Cerebellar nuclear complex (tissue), 1 donor: ENCODE data around the gene GSG1L.
"Not testable (repeated sequence)": the region's sequence is repeated elsewhere in the genome, so short reads cannot be mapped to it uniquely, and the experiment has no call there.

Source experiments
- DNase-seq, 2 experiments: peaks; one replicate each; lab custom pipeline; 2025; lab: John Stamatoyannopoulos, UW

GSG1L gene

DNA sequence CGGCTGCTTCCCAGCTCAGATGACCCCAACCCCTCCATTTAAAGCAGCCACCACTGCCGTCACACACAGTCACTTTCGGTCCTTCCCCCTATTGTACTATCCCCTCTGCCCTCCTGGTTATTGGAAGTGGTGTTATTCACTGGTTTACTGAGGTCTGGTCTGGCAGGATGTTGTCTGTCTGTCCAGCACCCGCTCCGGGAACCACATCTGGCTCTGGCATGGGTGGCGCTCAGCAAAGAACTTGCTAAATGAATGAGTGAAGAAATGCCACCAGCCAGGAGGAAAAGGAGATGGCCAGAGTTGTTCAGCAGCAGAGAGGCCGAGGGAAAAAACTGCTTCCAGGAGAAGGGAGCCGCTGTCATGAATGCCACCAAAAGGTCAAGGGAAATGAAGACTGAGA, 161.6 kb downstream of the GSG1L start:
- no peak for DNase-seq

DNA sequence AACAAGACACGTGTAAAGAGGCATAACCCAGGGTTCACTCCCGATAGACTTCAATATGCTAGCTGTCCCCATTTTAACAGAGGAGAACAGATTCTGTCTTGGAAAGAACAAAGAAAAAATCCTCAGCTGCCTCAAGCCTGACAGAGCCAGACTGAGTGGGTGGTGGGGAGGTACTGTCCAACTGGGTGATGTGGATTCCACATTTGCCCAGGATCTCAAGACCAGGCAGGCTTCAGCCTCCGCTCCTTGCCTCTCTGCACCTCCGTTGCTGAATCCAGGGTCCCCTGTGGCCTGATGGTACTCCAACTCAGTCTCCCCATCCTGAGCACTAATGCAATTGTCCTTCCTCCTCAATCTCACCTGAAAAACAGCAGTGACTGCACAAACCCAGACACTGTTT, 163.8 kb downstream of the GSG1L start:
- DNase-seq, result no peak

DNA sequence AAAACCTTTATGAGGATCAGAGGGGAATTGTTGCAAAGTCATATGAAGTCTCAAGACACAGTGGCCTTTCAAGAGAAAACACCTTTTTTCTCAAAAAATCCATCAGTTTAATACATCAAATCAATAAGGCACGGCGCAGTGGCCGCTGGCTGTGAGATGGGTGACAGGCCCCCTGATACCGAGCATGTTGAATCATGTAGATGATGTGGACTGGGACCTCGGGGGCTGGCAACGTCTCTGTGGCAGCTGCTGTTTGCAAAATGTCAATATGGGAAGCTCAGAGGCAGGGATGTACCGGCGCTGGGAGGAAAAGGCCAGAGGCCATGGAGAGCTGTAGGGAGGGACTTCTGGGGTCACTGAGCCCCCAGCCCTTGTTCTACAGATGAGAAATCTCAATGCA, 169.1 kb downstream of the GSG1L start:
- no peak for DNase-seq

DNA sequence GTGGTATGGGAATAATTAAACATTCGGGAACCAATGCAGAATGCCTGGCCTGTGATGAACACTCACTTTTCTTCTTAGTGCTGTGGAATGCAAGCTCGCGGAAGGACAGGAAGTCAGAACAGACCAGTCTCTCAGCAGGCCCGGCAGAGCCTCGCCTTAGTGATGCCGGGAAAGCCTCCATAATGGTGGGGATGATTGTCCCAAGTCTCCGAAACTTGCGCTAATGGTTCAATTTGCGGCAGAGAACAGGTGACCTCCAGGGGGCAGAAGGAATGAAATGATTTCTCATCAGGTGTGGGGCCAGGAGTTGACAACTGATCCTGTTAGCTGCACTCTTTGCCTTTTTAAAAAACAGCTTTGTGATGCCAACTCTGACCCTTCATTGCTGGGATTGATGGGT, 170.6 kb downstream of the GSG1L start:
- no peak for DNase-seq

DNA sequence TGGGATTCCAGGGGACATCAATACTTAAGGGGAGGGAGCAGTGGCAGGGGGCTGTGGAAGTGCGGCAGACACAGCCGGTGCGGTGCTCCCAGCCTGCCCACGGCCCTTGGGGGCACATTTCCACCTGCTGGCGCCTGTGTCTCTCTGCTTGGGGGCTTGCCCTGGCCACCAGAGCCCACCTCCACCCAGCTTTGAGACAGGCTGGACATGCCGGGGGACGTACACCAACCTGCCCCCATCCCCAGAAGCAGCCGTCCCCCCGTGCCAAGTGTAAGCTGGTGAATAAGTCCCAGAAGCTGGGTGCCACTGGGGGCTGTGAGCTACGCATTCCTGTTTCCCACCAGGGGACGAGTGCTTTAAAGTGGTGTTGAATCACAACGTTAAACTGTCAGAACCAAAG, 172.6 kb downstream of the GSG1L start:
- DNase-seq, result no peak

DNA sequence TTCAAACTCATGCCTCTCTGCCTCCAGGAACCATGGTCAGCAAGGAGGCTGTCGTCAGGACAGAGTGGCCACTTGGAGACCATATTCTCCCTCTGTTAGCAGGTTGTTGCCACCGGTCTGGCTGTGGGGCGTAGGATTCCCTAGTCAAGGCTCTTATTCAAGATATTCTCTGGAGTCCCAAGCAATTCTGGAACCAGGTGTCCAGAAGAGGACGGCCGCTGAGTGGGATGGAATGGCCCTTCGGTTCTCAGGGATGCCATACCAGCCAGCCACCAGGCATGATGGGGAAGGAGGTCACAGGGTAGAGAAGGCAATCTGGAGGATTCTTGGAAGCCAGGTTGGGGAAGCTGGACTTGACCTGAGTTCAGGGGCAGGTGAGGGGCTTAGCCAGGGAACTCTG, 173.5 kb downstream of the GSG1L start:
- DNase-seq, result no peak

DNA sequence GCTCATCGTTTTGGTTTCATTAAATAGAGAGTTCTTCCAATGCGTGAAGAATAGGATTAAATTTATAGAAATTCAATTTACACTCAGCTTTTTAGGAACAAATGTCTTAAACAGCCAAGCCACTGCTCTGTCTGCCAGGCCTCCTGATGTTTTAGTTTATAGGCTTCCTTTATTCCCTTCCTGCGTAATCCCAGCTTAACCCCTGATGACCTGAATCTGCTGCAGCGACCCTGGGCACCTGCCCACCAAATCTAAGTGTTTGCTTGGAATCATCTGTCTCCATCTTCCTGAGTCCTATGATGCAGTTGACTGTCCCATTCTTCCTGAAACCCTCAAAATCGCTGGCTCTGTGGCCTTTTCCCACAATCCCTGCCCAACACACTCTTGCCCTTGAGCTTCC, 179.9 kb downstream of the GSG1L start:
- DNase-seq, result no peak

DNA sequence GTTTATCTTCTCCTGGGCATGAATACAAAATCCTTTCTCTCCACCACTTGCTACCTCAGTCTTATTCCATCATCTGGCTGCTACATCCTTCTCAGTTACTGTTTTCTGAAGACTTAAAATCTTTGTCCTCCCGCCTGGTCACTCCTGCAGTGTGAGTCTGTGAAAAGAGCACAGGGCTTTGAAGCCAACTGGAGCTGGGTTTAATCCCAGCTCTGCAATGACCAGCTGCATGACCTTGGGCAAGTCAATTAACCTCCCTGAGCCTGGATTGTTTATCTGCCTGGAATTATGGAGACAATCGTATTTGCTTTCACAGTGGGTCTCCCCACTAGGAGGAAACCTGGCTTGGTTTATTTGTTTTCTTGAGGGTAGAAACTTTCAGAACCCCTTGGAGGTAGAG, 183.2 kb downstream of the GSG1L start:
- no peak for DNase-seq

DNA sequence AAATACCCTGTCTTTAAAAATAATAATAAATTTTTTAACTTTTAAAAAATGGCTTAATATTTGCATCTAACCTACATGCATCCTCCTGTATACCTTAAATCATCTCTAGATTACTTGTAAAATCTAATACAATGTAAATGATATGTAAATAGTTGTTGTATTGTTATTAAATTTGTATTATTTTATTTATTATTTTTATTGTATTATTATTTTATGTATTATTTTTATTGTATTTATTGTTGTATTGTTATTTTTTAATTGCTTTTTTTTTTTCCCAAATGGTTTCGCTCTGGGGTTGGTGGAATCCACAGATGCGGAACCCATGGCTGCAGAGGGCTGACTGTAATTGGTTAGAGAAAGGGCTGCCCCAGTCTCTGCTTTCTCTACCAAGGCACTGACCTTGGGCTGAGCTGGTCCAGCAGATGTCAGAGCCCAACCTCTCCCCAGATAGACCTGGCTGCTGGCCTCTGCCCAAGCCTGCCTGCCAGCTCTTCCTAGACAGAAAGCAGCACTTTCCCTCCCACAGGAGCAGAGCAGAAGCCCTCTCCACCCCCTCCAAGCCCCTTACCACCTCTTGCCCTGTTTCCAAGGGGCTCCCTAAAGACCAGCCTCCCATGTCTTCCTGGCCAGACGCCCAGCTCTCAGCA, 183.8 kb downstream of the GSG1L start:
- DNase-seq, result no peak

DNA sequence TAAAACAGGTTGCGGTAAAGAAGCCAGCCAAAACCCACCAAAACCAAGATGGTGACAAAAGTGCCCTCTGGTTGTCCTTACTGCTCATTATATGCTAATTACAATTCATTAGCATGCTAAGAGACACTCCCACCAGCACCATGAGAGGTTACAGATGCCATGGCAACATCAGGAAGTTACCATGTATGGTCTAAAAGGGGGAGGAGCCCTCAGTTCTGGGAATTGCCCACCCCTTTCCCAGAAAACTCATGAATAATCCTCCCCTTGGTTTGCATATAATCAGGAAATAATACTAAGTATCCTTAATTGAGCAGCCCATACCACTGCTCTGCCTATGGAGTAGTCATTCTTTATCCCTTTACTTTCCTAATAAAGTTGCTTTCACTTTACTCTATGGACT, 190.9 kb downstream of the GSG1L start:
- not testable (repeated sequence) for DNase-seq

DNA sequence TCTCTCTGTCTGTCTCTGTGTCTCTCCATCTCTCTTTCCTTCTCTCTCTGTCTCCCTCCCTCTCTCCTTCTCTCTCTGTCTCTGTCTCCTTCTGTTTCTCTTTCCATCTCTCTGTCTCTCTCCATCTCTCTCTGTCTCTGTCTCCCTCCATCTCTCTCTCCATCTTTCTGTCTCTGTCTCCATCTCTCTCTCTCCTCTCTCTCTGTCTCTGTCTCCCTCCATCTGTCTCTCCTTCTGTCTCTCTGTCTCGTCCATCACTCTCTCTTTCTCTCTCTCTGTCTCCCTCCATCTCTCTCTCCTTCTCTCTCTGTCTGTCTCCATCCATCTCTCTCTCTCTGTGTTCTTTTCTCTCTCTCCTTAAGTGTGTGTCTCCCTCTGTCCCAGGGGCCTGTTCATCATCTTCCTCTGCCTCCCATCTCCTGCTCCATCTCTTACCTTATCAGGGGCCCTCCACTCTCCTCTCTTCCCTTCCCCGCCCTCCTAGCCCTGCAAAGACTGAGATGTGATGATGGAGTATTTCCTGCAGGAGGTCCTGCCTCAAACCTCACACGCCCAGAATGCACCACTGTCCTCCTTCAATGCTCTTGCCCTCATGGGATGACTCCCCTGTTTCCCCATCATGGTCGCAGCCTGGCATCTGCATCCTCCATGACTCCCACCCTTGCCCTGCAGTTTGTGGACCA, 193.3 kb downstream of the GSG1L start:
- DNase-seq, result no peak

DNA sequence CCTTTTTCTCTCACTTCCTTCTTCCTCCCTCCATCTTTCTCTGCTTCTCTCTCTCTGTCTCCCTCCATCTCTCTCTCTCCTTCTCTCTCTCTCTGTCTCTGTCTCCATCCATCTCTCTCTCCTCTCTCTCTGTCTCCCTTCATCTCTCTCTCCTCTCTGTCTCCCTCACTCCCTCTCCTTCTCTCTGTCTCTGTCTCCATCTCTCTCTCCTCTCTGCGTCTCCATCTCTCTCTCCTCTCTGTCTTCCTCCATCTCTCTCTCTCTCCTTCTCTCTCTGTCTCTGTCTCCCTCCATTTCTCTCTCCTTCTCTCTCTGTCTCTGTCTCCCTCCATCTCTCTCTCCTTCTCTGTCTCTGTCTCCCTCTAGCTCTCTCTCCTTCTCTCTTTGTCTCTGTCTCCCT, 194.1 kb downstream of the GSG1L start:
- DNase-seq, result no peak

DNA sequence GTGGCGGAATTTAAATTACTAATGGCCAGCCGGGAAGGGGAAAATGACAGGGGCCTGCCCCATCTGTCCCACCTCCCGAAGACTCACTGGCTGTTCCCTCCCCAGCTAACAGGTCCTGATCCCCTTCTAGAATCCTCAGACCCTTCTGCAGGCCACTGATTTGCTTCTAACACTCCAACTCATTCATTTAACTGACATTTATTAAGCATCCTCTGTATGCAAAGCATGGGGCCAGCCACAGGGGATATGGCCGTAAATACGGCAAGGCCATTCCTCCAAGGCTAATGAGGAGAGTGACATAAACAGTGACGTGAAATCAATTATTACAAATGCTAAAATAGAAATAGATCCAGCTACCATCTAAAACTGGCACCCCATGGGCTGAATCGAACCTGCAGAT, 195.3 kb downstream of the GSG1L start:
- no peak for DNase-seq

DNA sequence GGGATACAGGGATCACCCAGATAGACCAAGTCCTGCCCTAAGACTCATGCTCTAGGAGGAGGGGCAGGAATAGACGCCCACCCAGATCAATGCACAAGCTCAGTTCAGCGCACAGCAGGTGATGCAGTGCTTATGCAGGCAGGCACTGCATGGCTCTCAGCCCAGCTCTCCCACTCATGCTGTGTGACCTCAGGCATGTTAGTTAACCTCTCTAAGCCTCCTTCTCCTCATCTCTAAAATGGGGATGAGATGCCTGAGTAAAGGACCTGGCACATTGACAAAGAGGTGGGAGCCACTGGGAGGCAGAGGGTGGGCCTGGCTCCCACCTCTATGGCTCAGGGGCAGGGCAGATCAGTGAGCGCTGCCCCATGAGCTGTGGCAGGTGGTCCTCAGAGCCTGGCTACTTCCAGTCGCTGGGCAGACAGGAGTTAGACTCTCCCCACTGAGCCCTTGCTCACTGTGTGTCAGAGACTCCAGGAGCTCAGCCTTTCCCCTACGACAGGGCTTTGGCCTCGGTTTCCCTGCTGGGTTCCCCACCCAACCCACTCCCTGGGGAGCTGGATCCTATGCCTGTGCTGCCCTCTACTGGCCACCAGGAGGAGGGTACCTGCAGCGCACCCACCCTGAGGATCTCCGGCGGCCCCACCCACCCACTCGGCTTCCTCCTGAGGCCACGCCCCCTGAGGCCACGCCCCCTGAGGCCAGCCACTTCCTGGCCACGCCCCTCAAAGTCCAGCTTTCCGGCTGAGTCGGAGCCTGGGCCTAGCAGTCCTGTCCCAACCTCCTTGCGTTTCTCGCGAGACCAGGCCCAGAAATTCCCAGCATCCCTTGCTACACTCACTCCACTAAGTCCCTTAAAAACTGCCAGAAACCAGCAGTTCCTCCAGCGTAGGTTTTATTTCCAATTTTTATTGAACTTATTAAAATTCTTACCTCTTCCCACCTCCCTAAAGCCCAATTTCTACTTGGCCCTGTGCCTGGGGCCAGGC, 196.1 kb downstream of the GSG1L start:
- no peak for DNase-seq

DNA sequence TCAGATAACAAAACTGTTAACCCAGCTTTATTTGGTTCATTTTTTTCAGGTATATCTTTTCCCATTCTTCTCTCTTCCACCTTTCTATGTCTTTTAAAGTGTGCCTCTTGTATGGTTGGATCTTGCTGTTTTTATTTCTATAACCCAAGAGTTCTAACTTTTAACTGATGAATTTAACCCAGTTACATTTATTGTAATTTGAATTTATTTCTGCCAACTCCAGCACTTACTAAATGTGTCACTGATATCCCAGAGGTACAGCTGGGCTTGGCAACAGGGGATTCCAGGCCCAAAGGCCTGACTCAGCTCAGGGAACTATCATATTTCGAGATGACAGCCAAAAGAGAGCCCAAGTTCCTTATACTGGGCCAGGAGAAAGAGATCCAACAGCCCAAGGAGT, 200.1 kb downstream of the GSG1L start:
- DNase-seq, result no peak

DNA sequence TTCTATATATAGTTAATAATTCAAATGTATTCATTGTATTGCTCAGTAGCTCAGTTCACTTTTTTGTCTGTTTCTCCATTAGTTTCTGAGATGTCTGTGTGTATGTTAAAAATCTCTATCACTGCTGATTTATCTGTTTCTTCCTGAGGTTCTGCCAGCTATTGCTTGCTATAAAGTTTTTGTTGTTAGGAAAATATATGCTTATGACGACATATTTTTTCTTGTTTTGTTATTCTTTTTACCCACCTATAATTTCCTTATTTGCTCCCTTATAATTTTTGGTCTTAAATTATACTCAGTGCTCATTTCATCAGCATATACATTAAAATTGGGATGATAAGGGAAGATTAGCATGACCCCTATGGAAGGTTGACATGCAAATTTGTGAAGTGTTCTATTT, 200.6 kb downstream of the GSG1L start:
- no peak for DNase-seq

DNA sequence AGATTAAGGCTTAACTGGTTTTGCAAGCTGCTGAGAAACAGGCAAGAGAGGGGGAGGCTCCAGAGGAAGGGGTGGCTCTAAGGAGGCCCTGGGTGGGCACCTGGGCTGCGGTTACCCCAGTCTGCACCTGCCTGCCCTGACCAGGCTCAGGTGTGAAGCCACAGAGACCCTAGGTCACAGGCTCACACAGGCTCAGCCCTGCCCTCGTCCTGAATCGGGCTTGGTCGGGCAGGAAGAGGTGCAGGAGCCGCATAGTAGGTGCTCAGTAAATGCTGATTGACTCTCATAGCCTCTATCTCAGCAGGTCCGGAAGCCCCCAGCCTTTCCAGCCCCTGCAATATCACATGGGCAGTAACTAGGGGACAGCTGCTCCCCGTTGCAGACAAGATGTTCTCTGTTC, 203.4 kb downstream of the GSG1L start:
- DNase-seq, result no peak

DNA sequence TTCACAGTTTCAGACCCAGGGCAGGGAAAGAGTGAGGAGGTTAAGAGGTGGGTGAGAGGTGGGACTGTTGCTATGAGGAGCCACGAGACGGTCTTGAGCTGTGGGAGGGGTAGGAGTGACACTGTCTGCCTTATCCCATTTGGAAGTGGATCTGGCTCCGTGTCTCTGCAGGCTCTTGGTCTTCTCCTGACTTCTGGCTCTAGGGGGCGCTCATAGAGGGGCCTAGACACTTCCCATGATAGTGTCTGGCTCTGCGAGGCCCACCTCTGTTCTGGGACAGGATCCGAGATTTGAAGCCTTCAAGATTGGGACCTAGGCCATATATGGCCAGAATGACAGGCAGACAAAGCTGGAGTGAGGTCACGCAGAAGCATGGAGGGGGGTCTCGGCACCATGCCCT, 204.5 kb downstream of the GSG1L start:
- DNase-seq, result no peak

DNA sequence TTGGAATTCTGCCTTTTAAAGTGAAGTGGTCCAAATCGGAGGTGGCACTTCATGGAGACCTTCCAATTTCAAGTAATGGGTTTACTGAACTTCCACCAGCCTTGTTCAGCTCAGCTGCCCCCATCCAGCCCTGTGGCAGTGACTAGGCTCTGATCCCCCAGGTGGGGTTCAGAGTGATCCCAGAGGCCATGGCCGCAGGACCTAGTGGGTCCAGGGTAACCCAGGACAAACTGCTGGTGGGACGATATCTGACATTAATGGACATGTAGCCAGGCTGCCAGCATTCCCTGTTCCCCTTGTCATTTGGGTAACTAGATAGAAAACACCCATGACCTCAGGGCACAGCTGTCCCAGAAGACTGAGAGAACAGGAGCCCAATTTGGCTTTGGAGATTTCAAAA, 209.9 kb downstream of the GSG1L start:
- no peak for DNase-seq

DNA sequence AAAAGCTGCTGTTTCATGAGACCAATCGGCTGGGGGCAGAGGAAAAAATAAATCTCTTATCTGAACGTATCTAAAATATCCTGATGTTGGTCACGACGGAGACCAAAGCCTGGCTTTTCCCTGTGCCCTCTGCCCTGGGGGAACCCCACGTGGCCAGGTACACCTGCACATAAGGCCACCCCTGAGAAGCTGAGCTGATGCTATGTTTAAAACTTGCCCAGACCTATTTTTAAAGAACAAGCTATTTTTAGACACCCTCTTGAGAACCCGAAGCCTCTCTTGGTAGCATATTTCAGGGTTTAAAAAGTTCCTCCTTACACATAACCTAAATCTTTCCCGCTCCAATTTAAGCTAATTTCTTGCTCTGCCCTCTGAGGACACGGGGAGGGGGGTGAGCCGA, 210.4 kb downstream of the GSG1L start:
- DNase-seq, result no peak

DNA sequence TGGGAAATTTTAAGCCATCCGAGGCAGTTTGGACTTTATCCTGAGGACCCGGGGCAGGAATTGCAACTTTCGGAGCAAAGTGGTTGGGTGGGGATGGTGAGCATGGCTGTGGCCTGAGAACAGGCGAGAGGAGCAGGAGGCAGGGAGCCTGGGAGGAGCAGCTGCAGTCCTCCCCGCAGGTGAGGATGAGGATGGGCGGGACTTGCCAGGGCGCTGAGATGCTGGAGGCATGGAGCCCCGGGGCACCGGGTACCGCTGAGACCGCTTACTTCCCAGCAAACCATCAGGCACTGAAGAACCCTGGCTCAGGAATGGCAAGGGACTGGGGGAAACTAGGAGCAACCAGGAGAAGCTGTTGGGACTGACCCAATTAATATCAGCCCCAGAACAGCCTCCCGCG, 210.8 kb downstream of the GSG1L start:
- no peak for DNase-seq

DNA sequence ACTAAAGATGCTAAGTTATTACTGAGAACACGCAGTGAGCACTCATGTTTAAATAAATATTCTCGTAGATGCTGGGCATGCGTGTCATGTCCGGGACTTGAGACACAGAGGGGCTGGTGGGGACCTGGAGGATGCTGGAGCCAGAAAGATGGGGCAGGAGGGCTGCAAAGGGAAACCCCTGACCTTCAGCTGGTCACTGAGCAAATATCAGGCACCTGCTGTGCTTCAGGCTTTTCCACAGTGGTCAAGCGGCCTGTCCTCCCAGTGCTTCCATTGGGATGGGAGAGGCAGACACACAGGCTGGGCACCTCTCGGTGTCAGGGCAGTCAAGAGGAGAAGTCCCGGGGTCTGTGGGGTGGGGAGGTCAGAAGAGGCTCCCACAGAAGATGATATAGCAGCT, 211.4 kb downstream of the GSG1L start:
- no peak for DNase-seq

DNA sequence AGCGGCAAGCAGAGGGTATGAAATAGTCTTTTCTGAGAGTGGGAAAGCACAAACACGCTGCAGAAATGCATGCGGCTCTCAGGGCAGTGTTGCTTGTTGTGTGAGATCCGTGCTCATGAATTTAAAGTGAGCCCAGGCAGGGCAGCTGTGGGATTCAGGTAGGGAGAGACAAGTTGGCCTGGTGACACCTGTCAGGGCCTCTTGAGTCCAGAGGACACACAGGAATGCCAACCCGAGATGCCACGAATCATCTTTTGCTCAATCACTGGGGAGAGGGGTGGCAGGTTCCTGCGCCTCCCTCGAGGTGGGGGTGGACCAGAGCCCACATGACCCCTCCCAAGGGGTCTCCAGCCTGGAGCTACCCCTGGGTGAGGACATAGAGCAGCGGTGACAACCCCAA, 211.9 kb downstream of the GSG1L start:
- DNase-seq, result no peak
